Activated CD4-positive, alpha-beta T cell treated with anti-CD3 and anti-CD28 coated beads, Interleukin-2, amount 10 ng/mL, durations not matched to agents 24 days and 14 days (primary cell): ENCODE measurements around the gene DEF6. TPM values are rescaled to one million over a fixed set of nuclear protein-coding genes. Genes with fewer than 3 reads are reported as not detected.

Source experiments
- DNase-seq: peaks from one replicate; pipeline ENCODE4 v3.0.0; 2022
- H3K27ac Mint-ChIP-seq: one replicate; pipeline ENCODE4 v1.8.0; 2022; ENCODE audit warnings: mild to moderate bottlenecking, mixed read lengths
- H3K27me3 Mint-ChIP-seq: one replicate; pipeline ENCODE4 v1.8.0; 2022; ENCODE audit warnings: mixed read lengths
- H3K36me3 Mint-ChIP-seq: one replicate; pipeline ENCODE4 v1.8.0; 2022; ENCODE audit warnings: low read depth, mild to moderate bottlenecking, mixed read lengths
- H3K4me1 Mint-ChIP-seq: one replicate; pipeline ENCODE4 v1.8.0; 2021; ENCODE audit warnings: mixed read lengths
- H3K4me3 Mint-ChIP-seq: one replicate; pipeline ENCODE4 v1.8.0; 2022; ENCODE audit warnings: mild to moderate bottlenecking, moderate library complexity, mixed read lengths
- H3K9me3 Mint-ChIP-seq: one replicate; pipeline ENCODE4 v1.8.0; 2021; ENCODE audit warnings: mixed read lengths
- intact Hi-C: fragments of 100-400 bp; cut with micrococcal nuclease; formaldehyde crosslinking; loops from one replicate; pipeline ENCODE4 v1.15.1; 2023
- total RNA-seq: library from RNA; stranded (reverse); gene quantifications from 2 replicates; pipeline ENCODE4 v1.2.3, GENCODE V29; 2022

DEF6 gene, protein sequence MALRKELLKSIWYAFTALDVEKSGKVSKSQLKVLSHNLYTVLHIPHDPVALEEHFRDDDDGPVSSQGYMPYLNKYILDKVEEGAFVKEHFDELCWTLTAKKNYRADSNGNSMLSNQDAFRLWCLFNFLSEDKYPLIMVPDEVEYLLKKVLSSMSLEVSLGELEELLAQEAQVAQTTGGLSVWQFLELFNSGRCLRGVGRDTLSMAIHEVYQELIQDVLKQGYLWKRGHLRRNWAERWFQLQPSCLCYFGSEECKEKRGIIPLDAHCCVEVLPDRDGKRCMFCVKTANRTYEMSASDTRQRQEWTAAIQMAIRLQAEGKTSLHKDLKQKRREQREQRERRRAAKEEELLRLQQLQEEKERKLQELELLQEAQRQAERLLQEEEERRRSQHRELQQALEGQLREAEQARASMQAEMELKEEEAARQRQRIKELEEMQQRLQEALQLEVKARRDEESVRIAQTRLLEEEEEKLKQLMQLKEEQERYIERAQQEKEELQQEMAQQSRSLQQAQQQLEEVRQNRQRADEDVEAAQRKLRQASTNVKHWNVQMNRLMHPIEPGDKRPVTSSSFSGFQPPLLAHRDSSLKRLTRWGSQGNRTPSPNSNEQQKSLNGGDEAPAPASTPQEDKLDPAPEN
- 103 and 113 TPM in 2 replicates for total RNA-seq

DNA sequence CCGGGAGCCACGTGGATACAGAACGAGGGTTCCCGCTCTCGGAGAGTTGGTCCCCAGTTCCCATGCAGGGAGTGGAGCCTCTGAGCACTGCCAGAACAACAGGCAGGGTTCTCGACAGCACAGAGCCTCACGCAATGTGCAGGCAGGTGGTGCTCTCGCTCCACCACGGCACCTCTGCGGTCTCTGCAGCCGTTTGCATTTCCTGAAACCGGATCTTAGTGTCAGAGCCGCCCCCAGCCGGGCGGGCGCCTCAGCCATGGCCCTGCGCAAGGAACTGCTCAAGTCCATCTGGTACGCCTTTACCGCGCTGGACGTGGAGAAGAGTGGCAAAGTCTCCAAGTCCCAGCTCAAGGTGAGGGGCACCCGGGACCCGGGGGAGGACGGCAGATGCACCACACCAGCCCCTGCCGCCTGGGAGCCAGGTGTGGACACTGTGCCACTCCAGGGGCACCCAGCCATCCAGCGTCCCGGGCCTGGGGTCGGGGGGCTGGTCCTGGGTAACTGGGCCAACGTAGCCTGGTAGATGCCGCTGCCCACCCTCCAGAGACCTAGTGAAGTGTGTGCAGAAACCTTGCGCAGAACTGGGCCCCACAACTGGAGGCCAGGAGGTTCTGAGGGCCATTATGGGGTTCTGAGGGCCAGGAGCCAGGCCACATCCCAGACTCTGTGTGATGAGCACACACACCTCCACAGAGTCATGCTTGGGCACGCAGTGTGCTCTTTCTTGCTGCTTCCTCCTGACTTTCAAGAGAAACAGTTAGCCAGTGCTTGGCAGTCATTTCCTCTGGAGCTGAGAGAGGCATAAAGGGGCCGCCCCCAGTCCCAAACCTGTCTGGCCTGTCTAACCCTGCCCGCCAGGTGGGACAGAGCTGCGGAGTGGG lies at the start of gene DEF6:
Gene DEF6 (plus strand): TSS at position 218 of the 881 bp plus-strand sequence. CDS start 39 bp downstream, at position 257.
- Mint-ChIP-seq H3K36me3 (peaks cover 29% of the 10 kb centered on the region), H3K27ac (peak within 1 kb of the TSS; percentile 83), H3K27me3 (no peaks in the 10 kb centered on the region), H3K9me3 (no peaks in the 10 kb centered on the region), H3K4me3 (peak within 1 kb of the TSS; percentile 82), H3K4me1 (peaks cover 40% of the 10 kb centered on the region)
- peak; percentile 96 for DNase-seq
- intact Hi-C loops: loop anchor here (1.0 to 2.0 kb wide), 5 partner anchors 29 to 170 kb away; partner anchors contain the start of genes PPARD, RPL10A and ZNF76

DNA sequence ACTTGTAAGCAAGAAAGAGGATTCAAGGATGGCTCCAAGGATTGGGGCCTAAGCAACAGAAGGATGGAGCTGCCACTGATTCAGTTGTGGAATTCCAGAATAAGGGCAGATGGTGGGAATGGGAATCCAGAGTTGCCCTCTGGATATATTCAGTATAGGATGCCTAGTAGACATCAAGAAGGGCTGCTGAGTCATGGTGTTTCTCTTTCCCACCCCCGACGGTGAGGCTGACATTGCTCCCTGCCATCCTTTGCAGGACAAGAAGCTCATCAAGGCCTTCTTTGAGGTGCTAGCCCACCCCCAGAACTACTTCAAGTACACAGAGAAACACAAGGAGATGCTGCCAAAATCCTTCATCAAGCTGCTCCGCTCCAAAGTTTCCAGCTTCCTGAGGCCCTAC lies 49.3 kb upstream of the DEF6 start:
- peak; percentile 59 for DNase-seq
- Mint-ChIP-seq H3K9me3 (no peaks in the 10 kb centered on the region), H3K4me1 (peaks cover 21% of the 10 kb centered on the region), H3K4me3 (peak overlapping the region; percentile 28), H3K27ac (no peak overlapping the region), H3K36me3 (peaks cover 2% of the 10 kb centered on the region), H3K27me3 (no peaks in the 10 kb centered on the region)
- intact Hi-C loops: no loop called here

DNA sequence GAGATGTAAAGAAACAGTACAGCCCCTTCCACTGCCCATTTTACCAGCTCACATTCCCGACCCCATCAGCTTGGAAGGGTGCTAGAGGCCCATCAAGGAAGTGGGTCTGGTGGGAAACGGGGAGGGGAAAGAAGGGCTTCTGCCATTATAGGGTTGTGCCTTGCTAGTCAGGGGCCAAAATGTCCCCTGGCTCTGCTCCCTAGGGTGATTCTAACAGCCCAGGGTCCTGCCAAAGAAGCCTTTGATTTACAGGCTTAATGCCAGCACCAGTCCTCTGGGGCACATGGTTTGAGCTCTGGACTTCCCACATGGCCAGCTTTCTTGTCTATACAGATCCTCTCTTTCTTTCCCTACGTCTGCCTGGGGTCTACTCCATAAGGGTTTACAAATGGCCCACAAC lies 48.7 kb upstream of the DEF6 start:
- H3K27me3 Mint-ChIP-seq: no peaks in the 10 kb centered on the region
- no peaks in the 10 kb centered on the region for H3K9me3 Mint-ChIP-seq
- peaks cover 21% of the 10 kb centered on the region for H3K4me1 Mint-ChIP-seq
- peak overlapping the region; percentile 38 for H3K27ac Mint-ChIP-seq
- H3K36me3 Mint-ChIP-seq: peaks cover 2% of the 10 kb centered on the region
- intact Hi-C loops: no loop called here
- DNase-seq: no peak
- no peak overlapping the region for H3K4me3 Mint-ChIP-seq

DNA sequence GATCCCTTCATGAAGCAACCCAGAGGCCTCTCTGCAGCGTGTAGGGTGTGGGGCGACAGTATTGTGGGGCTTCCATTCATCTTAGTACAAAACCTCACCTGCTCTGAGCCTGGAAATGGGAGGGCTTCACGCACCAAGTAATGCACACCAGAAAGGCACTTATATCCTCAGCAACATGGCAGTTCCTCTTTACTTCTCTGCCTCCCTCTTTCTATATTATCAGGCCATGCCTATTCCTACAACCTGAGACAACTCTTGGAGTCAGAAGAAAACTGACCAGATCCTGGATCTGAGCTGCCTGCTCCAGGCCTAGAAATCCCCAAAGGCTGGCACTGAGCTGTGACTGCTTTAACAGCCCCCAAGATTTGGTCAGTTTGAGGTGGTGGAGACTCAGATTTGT lies 45.7 kb upstream of the DEF6 start:
- Mint-ChIP-seq H3K9me3 (no peaks in the 10 kb centered on the region), H3K4me3 (no peak overlapping the region), H3K27ac (no peak overlapping the region), H3K4me1 (peaks cover 19% of the 10 kb centered on the region), H3K36me3 (no peaks in the 10 kb centered on the region), H3K27me3 (no peaks in the 10 kb centered on the region)
- intact Hi-C loops: no loop called here
- DNase-seq: no peak

DNA sequence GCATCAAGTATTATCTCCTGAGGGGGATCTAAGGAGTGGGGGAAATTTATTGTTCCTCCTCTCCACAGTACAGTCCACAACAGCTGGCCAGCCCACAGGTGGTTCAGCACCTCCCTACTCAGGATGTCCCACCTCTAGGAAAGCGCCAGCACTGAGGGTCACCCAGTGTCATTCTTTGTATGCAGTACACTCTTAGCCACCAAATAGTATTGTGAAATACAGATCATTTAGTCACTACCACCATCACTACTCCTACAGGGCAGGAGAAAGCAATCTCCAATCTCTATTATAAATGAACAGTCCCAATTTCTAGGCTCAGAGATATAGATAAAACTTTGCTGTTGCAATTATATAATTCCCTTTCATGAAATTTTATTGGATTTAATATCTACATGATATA lies 44.4 kb upstream of the DEF6 start:
- Mint-ChIP-seq H3K27me3 (no peaks in the 10 kb centered on the region), H3K9me3 (no peaks in the 10 kb centered on the region), H3K36me3 (no peaks in the 10 kb centered on the region), H3K27ac (no peak overlapping the region), H3K4me1 (peaks cover 15% of the 10 kb centered on the region), H3K4me3 (no peak overlapping the region)
- intact Hi-C loops: no loop called here
- no peak for DNase-seq

DNA sequence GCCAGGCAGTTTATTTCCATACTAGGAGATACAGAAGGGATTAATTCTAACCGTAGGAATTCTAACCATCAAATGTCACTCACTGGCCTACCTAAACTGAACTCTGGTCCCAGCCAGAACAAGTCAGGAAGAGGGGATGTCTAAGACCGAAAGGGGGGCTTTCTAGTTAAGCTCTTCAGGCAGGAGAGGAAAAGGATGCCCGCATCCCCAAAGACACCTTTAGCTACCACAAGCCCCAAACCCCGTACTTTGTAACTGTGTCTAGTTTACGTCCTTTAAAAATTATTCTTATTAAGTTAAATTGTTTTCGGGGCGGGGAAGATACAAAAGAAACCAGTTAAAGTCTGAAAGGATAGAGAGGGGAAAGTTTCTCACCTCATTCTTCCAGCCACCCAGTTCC lies 39.3 kb upstream of the DEF6 start:
- Mint-ChIP-seq H3K36me3 (no peaks in the 10 kb centered on the region), H3K4me3 (peak overlapping the region; percentile 96), H3K4me1 (peaks cover 23% of the 10 kb centered on the region), H3K27ac (no peak overlapping the region), H3K27me3 (no peaks in the 10 kb centered on the region), H3K9me3 (no peaks in the 10 kb centered on the region)
- DNase-seq: no peak
- intact Hi-C loops: loop anchor here (2.0 kb wide), 1 partner anchor 40 kb away; no protein-coding TSS in a partner anchor

DNA sequence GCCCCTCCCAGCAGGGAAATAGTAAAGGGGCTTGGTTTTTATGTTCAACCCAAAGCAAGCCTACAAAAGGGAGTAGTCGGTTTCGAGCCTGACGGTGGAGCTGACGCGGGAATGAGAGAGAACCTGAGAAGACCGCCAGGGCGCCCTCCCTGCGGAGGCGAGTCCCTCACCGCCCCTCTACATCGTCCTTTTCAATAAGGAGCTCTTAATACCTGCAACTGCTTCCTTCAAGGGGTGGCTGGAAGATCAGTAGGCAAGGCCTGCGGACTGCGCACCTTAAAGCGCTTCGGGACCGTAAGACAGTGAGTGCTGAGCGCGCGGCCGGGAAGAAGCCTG lies 38.8 kb upstream of the DEF6 start:
- no peaks in the 10 kb centered on the region for H3K27me3 Mint-ChIP-seq
- H3K9me3 Mint-ChIP-seq: no peaks in the 10 kb centered on the region
- peak overlapping the region; percentile 96 for H3K4me3 Mint-ChIP-seq
- no peaks in the 10 kb centered on the region for H3K36me3 Mint-ChIP-seq
- DNase-seq: no peak
- H3K27ac Mint-ChIP-seq: peak overlapping the region; percentile 95
- H3K4me1 Mint-ChIP-seq: peaks cover 23% of the 10 kb centered on the region
- intact Hi-C loops: loop anchor here (1.0 to 2.0 kb wide), 2 partner anchors 40 to 371 kb away; partner anchors contain the start of gene TAF11

DNA sequence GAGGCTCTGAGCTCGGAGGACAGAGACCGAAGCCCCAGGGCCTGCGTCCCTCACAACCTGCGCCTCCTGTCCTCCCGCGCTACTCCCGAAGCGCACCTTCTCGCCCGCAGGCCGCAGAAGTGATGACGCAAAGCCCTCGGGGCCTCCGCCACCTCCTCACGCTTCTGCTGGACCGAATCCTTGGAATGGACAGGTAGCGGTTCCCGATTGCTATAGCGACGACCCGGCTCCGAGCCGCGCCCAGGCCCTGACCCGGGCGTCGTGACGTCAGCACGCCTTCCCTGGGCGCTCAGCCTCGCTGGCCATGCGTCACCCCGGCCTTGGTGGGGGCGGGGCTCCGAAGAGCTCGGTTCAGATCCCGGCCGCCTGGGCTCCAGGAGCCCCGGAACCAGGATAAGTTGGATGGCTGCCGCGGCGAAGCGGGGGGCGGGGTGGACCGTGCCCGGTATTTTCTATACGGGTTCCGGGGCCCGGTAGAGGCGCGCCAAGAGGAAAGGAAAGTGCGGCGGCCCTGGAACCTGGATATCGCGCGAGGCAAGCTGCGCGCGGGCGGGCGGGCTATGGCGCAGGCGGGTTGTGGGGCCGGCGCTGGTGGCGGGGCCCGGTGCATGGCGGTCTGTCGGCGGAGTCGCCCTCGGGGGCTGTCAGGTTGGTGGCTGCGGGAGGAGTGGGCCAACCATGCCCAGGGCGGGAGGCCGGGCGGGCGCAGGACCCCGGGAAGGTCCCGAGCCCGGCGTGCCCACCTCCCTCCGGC lies 38.2 kb upstream of the DEF6 start, which contains the start of gene ZNF76:
Gene ZNF76 (plus strand): TSS at position 542 of the 754 bp plus-strand sequence. CDS start 21,417 bp downstream, outside the sequence.
- DNase-seq: peak; percentile 97
- Mint-ChIP-seq H3K27me3 (no peaks in the 10 kb centered on the region), H3K4me1 (peaks cover 27% of the 10 kb centered on the region), H3K4me3 (peak within 1 kb of the TSS; percentile 96), H3K9me3 (no peaks in the 10 kb centered on the region), H3K36me3 (no peaks in the 10 kb centered on the region), H3K27ac (peak within 1 kb of the TSS; percentile 95)
- intact Hi-C loops: loop anchor here (1.0 to 2.0 kb wide), 2 partner anchors 39 to 371 kb away; partner anchors contain the start of gene TAF11

DNA sequence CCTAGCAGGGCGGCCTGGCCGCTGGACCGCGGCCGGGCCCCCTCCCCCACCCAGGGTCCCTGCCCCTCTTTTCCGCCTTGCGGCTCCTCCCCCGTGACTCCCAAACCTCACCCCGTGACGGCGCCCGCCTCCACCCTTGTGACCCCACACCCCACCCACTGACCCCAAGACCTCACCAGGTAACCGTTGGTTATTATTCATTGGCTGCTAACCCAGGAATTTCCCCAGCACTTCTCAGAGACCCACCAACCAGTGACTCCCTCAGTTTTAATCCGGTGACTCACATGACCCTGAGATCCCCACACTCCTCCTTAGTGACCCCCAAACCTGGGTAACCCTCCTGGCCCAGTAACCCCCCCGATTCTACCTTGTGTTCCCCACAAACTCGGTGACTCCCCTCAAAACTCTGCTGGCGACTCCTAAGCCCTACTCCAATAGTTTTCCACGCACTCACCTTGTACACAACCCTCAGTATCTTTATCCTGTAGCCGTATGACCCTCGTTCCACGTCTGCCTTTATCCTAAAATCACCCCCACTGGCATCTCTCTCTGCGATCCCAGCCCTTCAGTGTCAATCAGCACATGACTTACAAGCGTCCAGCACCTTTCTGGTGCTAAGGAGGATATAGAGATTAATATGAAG lies 37.5 kb upstream of the DEF6 start:
- DNase-seq: peak; percentile 90
- Mint-ChIP-seq H3K27ac (peak overlapping the region; percentile 86), H3K9me3 (no peaks in the 10 kb centered on the region), H3K27me3 (no peaks in the 10 kb centered on the region), H3K4me3 (peak overlapping the region; percentile 96), H3K4me1 (peaks cover 27% of the 10 kb centered on the region), H3K36me3 (no peaks in the 10 kb centered on the region)
- intact Hi-C loops: loop anchor here (1.0 to 2.0 kb wide), 2 partner anchors 39 to 372 kb away; partner anchors contain the start of gene TAF11

DNA sequence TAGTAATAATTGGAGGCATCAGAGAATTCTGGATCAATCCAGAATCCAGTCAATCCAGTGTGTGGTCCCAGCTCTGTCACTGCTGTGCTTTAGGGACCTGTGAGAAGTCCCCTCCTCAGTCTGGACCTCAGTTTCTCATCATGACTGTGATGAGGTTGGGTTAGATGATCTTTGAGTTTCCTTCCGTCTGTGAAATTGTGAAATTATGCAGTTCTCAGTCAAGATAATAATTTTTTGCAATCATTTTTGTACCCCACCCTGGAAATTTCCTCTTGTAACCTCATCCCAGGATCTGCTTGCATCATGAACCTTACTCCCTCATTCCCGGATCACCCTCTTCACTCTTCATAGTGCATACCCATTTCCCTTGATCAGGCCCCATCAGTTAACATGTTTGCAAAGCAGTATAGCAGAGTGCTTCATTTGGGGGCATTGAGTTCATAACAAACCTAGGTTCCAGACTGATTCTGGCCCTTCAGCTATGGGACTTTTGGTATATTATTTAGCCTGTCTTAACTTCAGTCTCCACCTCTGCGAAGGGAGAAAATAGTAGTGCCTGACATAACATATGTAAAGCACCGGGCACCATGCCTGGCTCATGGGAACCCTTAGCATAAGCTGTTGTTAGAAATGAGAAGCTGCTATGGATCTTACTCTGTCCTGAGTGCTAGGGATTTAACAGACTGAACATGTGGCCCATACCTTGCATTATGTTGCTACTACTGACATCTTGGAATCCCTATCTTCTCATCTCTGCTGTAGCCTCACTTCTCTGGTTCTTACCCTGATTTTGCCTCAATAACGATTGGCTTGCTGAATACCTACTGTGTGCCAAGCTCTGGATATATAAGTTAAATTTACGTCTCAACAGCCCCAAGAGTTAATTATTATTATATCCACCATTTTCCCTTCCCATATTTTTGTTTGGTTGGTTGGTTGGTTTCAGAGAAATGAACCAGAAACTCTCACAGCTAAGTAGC lies 36.7 kb upstream of the DEF6 start:
- DNase-seq: no peak
- no peaks in the 10 kb centered on the region for H3K9me3 Mint-ChIP-seq
- H3K4me1 Mint-ChIP-seq: peaks cover 27% of the 10 kb centered on the region
- no peaks in the 10 kb centered on the region for H3K27me3 Mint-ChIP-seq
- peak overlapping the region; percentile 86 for H3K27ac Mint-ChIP-seq
- no peaks in the 10 kb centered on the region for H3K36me3 Mint-ChIP-seq
- peak overlapping the region; percentile 96 for H3K4me3 Mint-ChIP-seq
- intact Hi-C loops: no loop called here

DNA sequence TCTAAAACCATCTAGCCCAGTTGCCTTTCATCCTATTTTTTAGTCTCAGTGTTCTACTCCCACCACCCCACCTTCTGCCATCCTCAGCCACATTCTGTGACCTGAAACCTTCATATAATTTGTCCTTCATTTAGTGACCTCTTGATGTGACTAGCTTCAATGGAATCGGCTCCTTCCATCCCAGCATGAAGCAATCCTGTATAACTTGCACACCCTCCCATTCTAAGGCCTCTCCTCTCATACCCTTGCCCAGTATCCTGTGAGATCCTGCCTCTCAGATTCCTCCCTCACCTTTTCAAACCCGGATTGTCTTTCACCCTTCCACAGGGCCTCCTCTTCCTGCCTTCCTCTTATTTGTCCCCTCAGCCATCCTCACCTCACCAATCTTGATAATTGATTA lies 35.0 kb upstream of the DEF6 start:
- Mint-ChIP-seq H3K4me3 (no peak overlapping the region), H3K9me3 (no peaks in the 10 kb centered on the region), H3K36me3 (peaks cover 2% of the 10 kb centered on the region), H3K27me3 (no peaks in the 10 kb centered on the region), H3K27ac (peak overlapping the region; percentile 0), H3K4me1 (peaks cover 27% of the 10 kb centered on the region)
- intact Hi-C loops: no loop called here
- no peak for DNase-seq
